T-cell (primary cell): ENCODE data around the gene GREB1. TPM values are rescaled to one million over a fixed set of nuclear protein-coding genes. Genes with fewer than 3 reads are reported as not detected.

Source experiments
- ATAC-seq, 4 experiments: fragments of 200-7000 bp in 3 of 4; fragments of 150-1000 bp in 1 of 4; cut with Tn5 transposase; replicated peaks in 1 of 4; 1 replicate in 3 of 4; 2 replicates in 1 of 4; pipeline ENCODE4 v1.10.0; 2021; ENCODE audit warnings: moderate library complexity in 3 of 4, mild to moderate bottlenecking in 2 of 4, moderate number of reproducible peaks in 1 of 4
- CTCF ChIA-PET, 2 donors: fragments of 300-600 bp; sonication (Branson Sonifier 250); formaldehyde crosslinking; loops; one replicate each; lab custom pipeline; 2022; ENCODE audit warnings: antibody characterized with exemption in 2 of 2; lab: Charles Lee
- POLR2A ChIA-PET, 2 donors: fragments of 300-600 bp; sonication (Branson Sonifier 250); formaldehyde crosslinking; loops; one replicate each; lab custom pipeline; 2022; ENCODE audit warnings: antibody characterized with exemption in 2 of 2; lab: Charles Lee
- DNase-seq, 35 experiments: peaks; one replicate each; pipeline versions ENCODE4 v3.0.0 to v3.0.0-alpha.2; 2013 to 2023
- H3K27ac ChIP-seq: one replicate; pipeline ENCODE4 v1.5.1; 2013; ENCODE audit warnings: low read length
- H3K27me3 ChIP-seq, 2 experiments: replicated peaks in 1 of 2; 1 replicate in 1 of 2; 2 replicates in 1 of 2; pipeline versions ENCODE4 v1.6.1 to v1.7.0; 2013; ENCODE audit warnings: low read length in 1 of 2, mixed read lengths in 1 of 2; ENCODE audit not compliant: control insufficient read depth in 2 of 2, insufficient read depth in 2 of 2; ENCODE audit errors: extremely low read depth in 1 of 2
- H3K36me3 ChIP-seq, 2 donors: 1 replicate in 1 of 2; 2 replicates in 1 of 2; pipeline versions ENCODE4 v1.6.1 to v1.7.0; 2013; ENCODE audit warnings: low read length in 1 of 2; ENCODE audit not compliant: control insufficient read depth in 2 of 2, insufficient read depth in 1 of 2; ENCODE audit errors: extremely low read depth in 1 of 2
- H3K4me1 ChIP-seq, 2 experiments: 1 replicate in 1 of 2; 2 replicates in 1 of 2; pipeline versions ENCODE4 v1.6.1 to v1.7.0; 2013; ENCODE audit warnings: low read length in 2 of 2, mixed read lengths in 1 of 2; ENCODE audit not compliant: insufficient read depth in 2 of 2, control insufficient read depth in 1 of 2; ENCODE audit errors: extremely low read depth in 1 of 2
- H3K4me3 ChIP-seq, 2 donors: 1 replicate in 1 of 2; 2 replicates in 1 of 2; pipeline versions ENCODE4 v1.5.1 to v1.7.0; 2013; ENCODE audit warnings: mild to moderate bottlenecking in 2 of 2, low read length in 1 of 2, moderate library complexity in 1 of 2; ENCODE audit not compliant: control insufficient read depth in 1 of 2; ENCODE audit errors: extremely low read depth in 1 of 2
- H3K9me3 ChIP-seq: 2 replicates; pipeline ENCODE4 v1.7.0; 2013
- H3K27ac Mint-ChIP-seq, 2 donors: one replicate each; pipeline ENCODE4 v1.8.0; 2020 to 2021; ENCODE audit warnings: mild to moderate bottlenecking in 2 of 2, mixed read lengths in 2 of 2
- H3K27me3 Mint-ChIP-seq, 2 donors: one replicate each; pipeline ENCODE4 v1.8.0; 2021 to 2022; ENCODE audit warnings: mixed read lengths in 2 of 2
- H3K36me3 Mint-ChIP-seq: one replicate; pipeline ENCODE4 v1.8.0; 2021; ENCODE audit warnings: mixed read lengths
- H3K4me1 Mint-ChIP-seq, 3 donors: one replicate each; pipeline ENCODE4 v1.8.0; 2020 to 2022; ENCODE audit warnings: mixed read lengths in 3 of 3, mild to moderate bottlenecking in 1 of 3
- H3K4me3 Mint-ChIP-seq, 3 donors: one replicate each; pipeline ENCODE4 v1.8.0; 2020 to 2022; ENCODE audit warnings: mild to moderate bottlenecking in 3 of 3, mixed read lengths in 3 of 3, moderate library complexity in 3 of 3
- H3K9me3 Mint-ChIP-seq, 3 donors: one replicate each; pipeline ENCODE4 v1.8.0; 2020 to 2022; ENCODE audit warnings: mixed read lengths in 3 of 3
- WGBS: methylation state at CpG from one replicate; pipeline ENCODE4 v1.1.5; 2013; ENCODE audit warnings: missing lambda C conversion rate; ENCODE audit not compliant: insufficient coverage; 5-methylcytosine and 5-hydroxymethylcytosine counted together
- total RNA-seq, 35 experiments: library from RNA in 6 of 35; stranded (reverse) in 6 of 35; fragments of 120-200 nt in 1 of 35; gene quantifications; one replicate each; pipeline versions ENCODE4 v1.2.1 to v1.2.4 and lab custom pipeline; 2013 to 2026

Gene GREB1
- total RNA-seq, 5 donors from 2014 or later (not counting 1 experiment from before 2014, with no cell fraction given): 0.23 to 1.2 (median 0.63) TPM

GRCh38 chr2:11592671-11593574 is 59.1 kb downstream of the GREB1 start:
- Histone ChIP-seq H3K4me3 (no peak overlapping the region), H3K27ac (no peak overlapping the region), H3K36me3 (no peaks in the 10 kb centered on the region), H3K4me1 (no peaks in the 10 kb centered on the region), H3K27me3 (peaks cover 0 to 18% of the 10 kb centered on the region in 2 experiments), H3K9me3 (no peaks in the 10 kb centered on the region)
- Mint-ChIP-seq H3K4me3 (no peak overlapping the region), H3K36me3 (no peaks in the 10 kb centered on the region), H3K4me1 (no peaks in the 10 kb centered on the region), H3K9me3 (no peaks in the 10 kb centered on the region), H3K27ac (no peak overlapping the region), H3K27me3 (peaks cover 0 to 4% of the 10 kb centered on the region in 2 donors)
- 92% methylated on average over 52 of the region's 53 CpGs for WGBS
- ATAC-seq (no peak), DNase-seq (no peak)
- POLR2A ChIA-PET: no interaction called here
- CTCF ChIA-PET: interaction anchor here in 1 of 2 donors (1.4 kb wide), 1 partner anchor 10 kb away, joined by 12 read pairs; no protein-coding TSS in a partner anchor

GRCh38 chr2:11596801-11597200 is 63.0 kb downstream of the GREB1 start:
- H3K27me3 Mint-ChIP-seq: peaks cover 0 to 6% of the 10 kb centered on the region in 2 donors
- WGBS: 94% methylated on average over 4 of the region's 10 CpGs

GRCh38 chr2:11597538-11598225 is 63.8 kb downstream of the GREB1 start:
- no peak overlapping the region for H3K27ac Mint-ChIP-seq
- Histone ChIP-seq H3K27ac (no peak overlapping the region), H3K27me3 (peaks cover 0 to 3% of the 10 kb centered on the region in 2 experiments), H3K4me1 (no peaks in the 10 kb centered on the region), H3K4me3 (no peak overlapping the region), H3K36me3 (no peaks in the 10 kb centered on the region), H3K9me3 (no peaks in the 10 kb centered on the region)
- DNase-seq (no peak), ATAC-seq (no peak)
- H3K9me3 Mint-ChIP-seq: no peaks in the 10 kb centered on the region
- no peaks in the 10 kb centered on the region for H3K36me3 Mint-ChIP-seq
- H3K4me1 Mint-ChIP-seq: no peaks in the 10 kb centered on the region
- H3K27me3 Mint-ChIP-seq: peaks cover 0 to 6% of the 10 kb centered on the region in 2 donors
- ChIA-PET POLR2A (no interaction called here), CTCF (no interaction called here)
- WGBS: 61% methylated on average over 6 of the region's 10 CpGs
- H3K4me3 Mint-ChIP-seq: no peak overlapping the region

More at GRCh38 chr2:11596801-11597200, 63.0 kb downstream of the GREB1 start:
- DNase-seq (no peak), ATAC-seq (no peak)
- Histone ChIP-seq H3K9me3 (no peaks in the 10 kb centered on the region), H3K27me3 (peaks cover 0 to 3% of the 10 kb centered on the region in 2 experiments), H3K4me1 (no peaks in the 10 kb centered on the region), H3K36me3 (no peaks in the 10 kb centered on the region), H3K4me3 (no peak overlapping the region), H3K27ac (no peak overlapping the region)
- ChIA-PET CTCF (no interaction called here), POLR2A (no interaction called here)
- Mint-ChIP-seq H3K4me3 (no peak overlapping the region), H3K27ac (no peak overlapping the region), H3K9me3 (no peaks in the 10 kb centered on the region), H3K36me3 (no peaks in the 10 kb centered on the region), H3K4me1 (no peaks in the 10 kb centered on the region)

- Mint-ChIP-seq H3K27me3 (peaks cover 0 to 6% of the 10 kb centered on the region in 2 donors), H3K4me3 (no peak overlapping the region), H3K27ac (no peak overlapping the region), H3K4me1 (no peaks in the 10 kb centered on the region), H3K36me3 (no peaks in the 10 kb centered on the region), H3K9me3 (no peaks in the 10 kb centered on the region)
- POLR2A ChIA-PET: interaction anchor here in 1 of 2 donors (0.6 kb wide), 1 partner anchor 137 kb away, joined by 3 read pairs; no protein-coding TSS in a partner anchor
- Histone ChIP-seq H3K27ac (no peak overlapping the region), H3K4me3 (no peak overlapping the region), H3K36me3 (no peaks in the 10 kb centered on the region), H3K9me3 (no peaks in the 10 kb centered on the region), H3K27me3 (peaks cover 0 to 3% of the 10 kb centered on the region in 2 experiments), H3K4me1 (no peaks in the 10 kb centered on the region)
- DNase-seq (no peak), ATAC-seq (no peak)
- CTCF ChIA-PET: no interaction called here
- WGBS: 64% methylated on average over 5 of the region's 9 CpGs
Measured at GRCh38 chr2:11598228-11598731, 64.4 kb downstream of the GREB1 start.

- ATAC-seq (no peak), DNase-seq (no peak)
- Mint-ChIP-seq H3K4me3 (no peak overlapping the region), H3K27me3 (peaks cover 0 to 2% of the 10 kb centered on the region in 2 donors), H3K36me3 (no peaks in the 10 kb centered on the region), H3K4me1 (no peaks in the 10 kb centered on the region), H3K27ac (no peak overlapping the region), H3K9me3 (no peaks in the 10 kb centered on the region)
- CTCF ChIA-PET: interaction anchor here in 1 of 2 donors (1.0 kb wide), 1 partner anchor 44 kb away, joined by 3 read pairs; no protein-coding TSS in a partner anchor
- no peak overlapping the region for H3K27ac ChIP-seq
- no peaks in the 10 kb centered on the region for H3K36me3 ChIP-seq
- H3K27me3 ChIP-seq: no peaks in the 10 kb centered on the region
- H3K4me3 ChIP-seq: no peak overlapping the region
- H3K4me1 ChIP-seq: no peaks in the 10 kb centered on the region
- no peaks in the 10 kb centered on the region for H3K9me3 ChIP-seq
- POLR2A ChIA-PET: no interaction called here
- WGBS: 82% methylated on average over 4 of the region's 7 CpGs
Measured at GRCh38 chr2:11602563-11603204, 68.8 kb downstream of the GREB1 start.
